ENCODE data around the gene PPP1R13B.

Gene PPP1R13B

DNA sequence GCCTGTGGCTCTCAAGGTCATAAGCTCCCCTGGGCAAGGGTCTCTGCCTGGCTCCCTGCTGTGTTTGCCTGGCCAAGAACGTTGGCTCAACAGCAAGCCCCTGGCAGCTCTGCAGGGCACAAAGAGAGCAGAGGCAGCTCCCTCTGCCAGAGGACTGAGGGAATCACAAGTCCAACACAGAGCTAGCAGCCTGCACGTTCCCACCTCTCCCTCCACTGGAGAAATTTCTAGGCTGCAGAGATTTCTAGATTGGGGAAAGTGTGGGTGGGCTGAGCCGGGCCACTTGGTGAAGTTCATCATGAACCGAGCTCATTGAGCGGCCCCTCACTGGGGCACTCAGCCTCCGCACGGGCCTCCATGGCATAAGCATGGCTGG, 111.9 kb downstream of the PPP1R13B start:
- Histone ChIP-seq H3K4me1 (ENCODE audit: low read length) (no peaks in the 10 kb centered on the region), H3K4me3 (ENCODE audit: low read length) (no peak overlapping the region), H3K27me3 (ENCODE audit: low read depth, low read length) (no peaks in the 10 kb centered on the region), H3K79me2 (ENCODE audit: low read length) (no peaks in the 10 kb centered on the region), H3K27ac (ENCODE audit: low read length) (no peak overlapping the region), H3K36me3 (replicated peaks; ENCODE audit: low read depth, low read length) (no peaks in the 10 kb centered on the region), H3K4me2 (ENCODE audit: low read length) (no peak overlapping the region), H3K9me3 (ENCODE audit: insufficient read depth, low read length) (no peaks in the 10 kb centered on the region), H3K9ac (ENCODE audit: low read length) (no peak overlapping the region), H2AFZ (ENCODE audit: low read depth, low read length) (no peak overlapping the region), H4K20me1 (ENCODE audit: insufficient read depth, low read length) (no peaks in the 10 kb centered on the region)
- TF ChIP-seq EZH2phosphoT487 (IDR thresholded peaks at IDR 0.05; ENCODE audit: low read depth) (no peak), CTCF (IDR thresholded peaks at IDR 0.05; ENCODE audit: low read depth, low read length) (no peak)

DNA sequence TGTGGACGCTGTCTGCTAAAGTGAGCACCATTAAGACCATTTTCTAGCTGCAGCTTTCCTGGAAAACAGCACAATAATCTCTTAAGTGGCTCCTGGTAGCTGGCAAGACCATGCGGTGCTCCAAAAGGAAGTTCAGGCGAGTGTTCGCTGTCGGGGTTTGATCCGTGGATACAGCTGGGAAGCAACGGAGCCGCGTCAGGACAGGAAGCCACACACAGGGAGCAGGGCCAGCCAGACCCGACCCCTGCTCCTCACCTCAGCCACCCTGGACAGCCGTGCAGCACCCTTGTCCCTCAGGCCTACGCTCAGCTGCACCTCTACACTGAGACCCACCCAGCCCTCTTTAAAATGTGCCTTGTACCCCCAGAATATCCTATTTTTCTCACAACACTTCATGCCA, 112.4 kb downstream of the PPP1R13B start:
- no peaks in the 10 kb centered on the region for H3K9me3 ChIP-seq (ENCODE audit: insufficient read depth, low read length)
- no peaks in the 10 kb centered on the region for H3K36me3 ChIP-seq (replicated peaks; ENCODE audit: low read depth, low read length)
- H3K79me2 ChIP-seq (ENCODE audit: low read length) = no peaks in the 10 kb centered on the region
- no peaks in the 10 kb centered on the region for H3K4me1 ChIP-seq (ENCODE audit: low read length)
- H3K4me3 ChIP-seq (ENCODE audit: low read length) = no peak overlapping the region
- H4K20me1 ChIP-seq (ENCODE audit: insufficient read depth, low read length) = no peaks in the 10 kb centered on the region
- TF ChIP-seq CTCF (IDR thresholded peaks at IDR 0.05; ENCODE audit: low read depth, low read length) (no peak), EZH2phosphoT487 (IDR thresholded peaks at IDR 0.05; ENCODE audit: low read depth) (no peak)
- no peak overlapping the region for H2AFZ ChIP-seq (ENCODE audit: low read depth, low read length)
- no peak overlapping the region for H3K4me2 ChIP-seq (ENCODE audit: low read length)
- H3K27ac ChIP-seq (ENCODE audit: low read length) = no peak overlapping the region
- H3K9ac ChIP-seq (ENCODE audit: low read length) = no peak overlapping the region
- H3K27me3 ChIP-seq (ENCODE audit: low read depth, low read length) = no peaks in the 10 kb centered on the region

- Histone ChIP-seq H3K27me3 (ENCODE audit: low read depth, low read length) (no peaks in the 10 kb centered on the region), H3K4me1 (ENCODE audit: low read length) (no peaks in the 10 kb centered on the region), H3K27ac (ENCODE audit: low read length) (no peak overlapping the region), H4K20me1 (ENCODE audit: insufficient read depth, low read length) (no peaks in the 10 kb centered on the region), H3K9ac (ENCODE audit: low read length) (no peak overlapping the region), H3K4me2 (ENCODE audit: low read length) (no peak overlapping the region), H2AFZ (ENCODE audit: low read depth, low read length) (no peak overlapping the region), H3K36me3 (replicated peaks; ENCODE audit: low read depth, low read length) (peaks cover 2% of the 10 kb centered on the region), H3K9me3 (ENCODE audit: insufficient read depth, low read length) (no peaks in the 10 kb centered on the region), H3K79me2 (ENCODE audit: low read length) (no peaks in the 10 kb centered on the region), H3K4me3 (ENCODE audit: low read length) (no peak overlapping the region)
- TF ChIP-seq CTCF (IDR thresholded peaks at IDR 0.05; ENCODE audit: low read depth, low read length) (no peak), EZH2phosphoT487 (IDR thresholded peaks at IDR 0.05; ENCODE audit: low read depth) (no peak)
These were observed 113.1 kb downstream of the PPP1R13B start for GRCh38 chr14:103734081-103734888.

DNA sequence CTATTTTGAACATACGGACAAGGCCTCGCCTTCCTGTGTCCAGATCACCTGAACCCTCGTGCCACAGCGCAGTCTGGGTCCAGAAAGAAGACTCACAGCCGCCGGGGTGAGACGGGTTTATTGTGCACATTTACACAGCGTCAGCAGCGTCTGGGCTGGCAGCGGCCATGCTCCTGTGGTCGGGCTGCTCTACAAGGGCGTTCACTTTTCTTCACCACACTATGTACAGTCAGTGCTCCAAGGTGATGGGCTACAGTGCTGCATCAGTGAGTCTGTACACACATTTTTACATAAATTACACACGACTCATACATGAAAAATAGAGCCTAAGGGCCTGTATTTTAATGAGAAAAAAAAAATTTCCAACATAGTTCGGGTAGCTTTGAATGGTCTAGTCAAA, 113.7 kb downstream of the PPP1R13B start:
- Histone ChIP-seq H3K79me2 (ENCODE audit: low read length) (no peaks in the 10 kb centered on the region), H3K4me3 (ENCODE audit: low read length) (no peak overlapping the region), H3K4me2 (ENCODE audit: low read length) (no peak overlapping the region), H4K20me1 (ENCODE audit: insufficient read depth, low read length) (no peaks in the 10 kb centered on the region), H2AFZ (ENCODE audit: low read depth, low read length) (no peak overlapping the region), H3K9ac (ENCODE audit: low read length) (no peak overlapping the region), H3K36me3 (replicated peaks; ENCODE audit: low read depth, low read length) (peaks cover 3% of the 10 kb centered on the region), H3K4me1 (ENCODE audit: low read length) (no peaks in the 10 kb centered on the region), H3K9me3 (ENCODE audit: insufficient read depth, low read length) (no peaks in the 10 kb centered on the region), H3K27ac (ENCODE audit: low read length) (no peak overlapping the region), H3K27me3 (ENCODE audit: low read depth, low read length) (no peaks in the 10 kb centered on the region)
- TF ChIP-seq EZH2phosphoT487 (IDR thresholded peaks at IDR 0.05; ENCODE audit: low read depth) (no peak), CTCF (IDR thresholded peaks at IDR 0.05; ENCODE audit: low read depth, low read length) (no peak)

All from OCI-LY3 (cell line).